Measurements from ENCODE around the gene KIAA0040.

Gene KIAA0040

GRCh38 chr1:175192630-175193526 is at the start of gene KIAA0040:
Gene KIAA0040 (minus strand): TSS chr1:175192776. CDS start chr1:175161013, 31,763 bp downstream.
- DNase-seq = peak; percentile 83

- DNase-seq = no peak
Observed at GRCh38 chr1:175237389-175237788, 44.8 kb upstream of the KIAA0040 start.

GRCh38 chr1:175234639-175235038 is 42.1 kb upstream of the KIAA0040 start:
- DNase-seq = no peak

- no peak for DNase-seq
Observed at GRCh38 chr1:175232335-175232734, 39.8 kb upstream of the KIAA0040 start.

GRCh38 chr1:175225805-175226129 is 33.2 kb upstream of the KIAA0040 start:
- no peak for DNase-seq

- DNase-seq = no peak
Observed at GRCh38 chr1:175222296-175222938, 29.8 kb upstream of the KIAA0040 start.

- peak; percentile 48 for DNase-seq
Observed at GRCh38 chr1:175221557-175222175, 29.1 kb upstream of the KIAA0040 start.

- DNase-seq = no peak
Observed at GRCh38 chr1:175220853-175221556, 28.4 kb upstream of the KIAA0040 start.

- no peak for DNase-seq
Observed at GRCh38 chr1:175219774-175220173, 27.2 kb upstream of the KIAA0040 start.

GRCh38 chr1:175218786-175219434 is 26.3 kb upstream of the KIAA0040 start:
- no peak for DNase-seq

GRCh38 chr1:175217721-175218531 is 25.4 kb upstream of the KIAA0040 start:
- DNase-seq = no peak

GRCh38 chr1:175216444-175216843 is 23.9 kb upstream of the KIAA0040 start:
- no peak for DNase-seq

GRCh38 chr1:175211656-175212055 is 19.1 kb upstream of the KIAA0040 start:
- DNase-seq = no peak

- DNase-seq = no peak
Observed at GRCh38 chr1:175210744-175211143, 18.2 kb upstream of the KIAA0040 start.

- DNase-seq = no peak
Observed at GRCh38 chr1:175209493-175209921, 16.9 kb upstream of the KIAA0040 start.

GRCh38 chr1:175208773-175209492 is 16.4 kb upstream of the KIAA0040 start:
- no peak for DNase-seq

- DNase-seq = no peak
Observed at GRCh38 chr1:175207971-175208370, 15.4 kb upstream of the KIAA0040 start.

- DNase-seq = no peak
Observed at GRCh38 chr1:175206687-175207086, 14.1 kb upstream of the KIAA0040 start.

- no peak for DNase-seq
Observed at GRCh38 chr1:175204330-175204729, 11.8 kb upstream of the KIAA0040 start.

- DNase-seq = no peak
Observed at GRCh38 chr1:175203570-175204068, 11.0 kb upstream of the KIAA0040 start.
